WTC11 (cell line): ENCODE data around the gene MMP28. TPM values are rescaled to one million over a fixed set of nuclear protein-coding genes. Genes with fewer than 3 reads are reported as not detected.

ENCODE experiments used
- ATAC-seq: fragments of 200-7000 bp; cut with Tn5 transposase; 2 replicates; pipeline ENCODE4 v1.10.0; 2021; ENCODE audit warnings: mild to moderate bottlenecking, moderate library complexity
- CTCF ChIA-PET: fragments of 300-600 bp; sonication (Branson Sonifier 250); formaldehyde crosslinking; loops from one replicate; lab custom pipeline; 2021; ENCODE audit warnings: antibody characterized with exemption; lab: Charles Lee
- POLR2A ChIA-PET: fragments of 350-600 bp; sonication (Branson Sonifier 250); formaldehyde crosslinking; loops from one replicate; lab custom pipeline; 2021; ENCODE audit warnings: antibody characterized with exemption; lab: Charles Lee
- DNase-seq: peaks from one replicate; pipeline ENCODE4 v3.0.0; 2021; ENCODE audit warnings: low spot score
- H3K27ac Mint-ChIP-seq: 2 replicates; pipeline ENCODE4 v1.8.0; 2021; ENCODE audit warnings: mixed read lengths
- H3K27me3 Mint-ChIP-seq: 2 replicates; pipeline ENCODE4 v1.8.0; 2021; ENCODE audit warnings: low read depth, mild to moderate bottlenecking, moderate library complexity, mixed read lengths
- H3K36me3 Mint-ChIP-seq: 2 replicates; pipeline ENCODE4 v1.8.0; 2021; ENCODE audit warnings: mixed read lengths
- H3K4me1 Mint-ChIP-seq: 2 replicates; pipeline ENCODE4 v1.8.0; 2022; ENCODE audit warnings: mixed read lengths
- H3K4me3 Mint-ChIP-seq: 2 replicates; pipeline ENCODE4 v1.8.0; 2021; ENCODE audit warnings: mild to moderate bottlenecking, moderate library complexity, mixed read lengths
- H3K9me3 Mint-ChIP-seq: 2 replicates; pipeline ENCODE4 v1.8.0; 2021; ENCODE audit warnings: mixed read lengths
- CREM ChIP-seq: sonication (generic); formaldehyde crosslinking; IDR thresholded peaks from 2 replicates; pipeline ENCODE4 v1.8.1; 2022; ENCODE audit warnings: mild to moderate bottlenecking, missing genetic modification reagents, moderate library complexity
- ESRRA ChIP-seq: sonication (generic); formaldehyde crosslinking; IDR thresholded peaks from 2 replicates; pipeline ENCODE4 v1.8.1; 2022; ENCODE audit warnings: mild to moderate bottlenecking, missing genetic modification reagents, borderline replicate concordance
- GTF2I ChIP-seq: fragments of 250-450 bp; sonication (Bioruptor Pico); conservative IDR thresholded peaks from 2 replicates; pipeline ENCODE4 v1.4.0; 2021; ENCODE audit warnings: mild to moderate bottlenecking
- JUN ChIP-seq: sonication (generic); formaldehyde crosslinking; IDR thresholded peaks from 2 replicates; pipeline ENCODE4 v1.8.0; 2023; ENCODE audit warnings: mild to moderate bottlenecking, missing genetic modification reagents
- NR3C1 ChIP-seq: sonication (generic); formaldehyde crosslinking; conservative IDR thresholded peaks from 2 replicates; pipeline ENCODE4 v1.8.1; 2023; ENCODE audit warnings: low read depth, mild to moderate bottlenecking, missing genetic modification reagents
- OVOL2 ChIP-seq: fragments of 250-450 bp; sonication (Bioruptor Pico); IDR thresholded peaks from 2 replicates; pipeline ENCODE4 v1.9.0; 2021; ENCODE audit warnings: mild to moderate bottlenecking, borderline replicate concordance
- TCF7 ChIP-seq: sonication (generic); formaldehyde crosslinking; IDR thresholded peaks from 2 replicates; pipeline ENCODE4 v1.8.0; 2022; ENCODE audit warnings: mild to moderate bottlenecking, low read depth, missing genetic modification reagents, moderate library complexity
- TEAD4 ChIP-seq: sonication (generic); formaldehyde crosslinking; IDR thresholded peaks from 2 replicates; pipeline ENCODE4 v1.8.0; 2022; ENCODE audit warnings: mild to moderate bottlenecking, missing genetic modification reagents
- TP53 ChIP-seq: sonication (generic); formaldehyde crosslinking; IDR thresholded peaks from 2 replicates; pipeline ENCODE4 v1.8.1; 2023; ENCODE audit warnings: mild to moderate bottlenecking, missing genetic modification reagents
- USF1 ChIP-seq: sonication (generic); formaldehyde crosslinking; IDR thresholded peaks from 2 replicates; pipeline ENCODE4 v1.8.0; 2022; ENCODE audit warnings: mild to moderate bottlenecking, missing genetic modification reagents
- ZBTB43 ChIP-seq: sonication (generic); formaldehyde crosslinking; IDR thresholded peaks from 2 replicates; pipeline ENCODE4 v1.8.1; 2023; ENCODE audit warnings: mild to moderate bottlenecking, missing genetic modification reagents
- ZNF219 ChIP-seq: sonication (generic); formaldehyde crosslinking; IDR thresholded peaks from 2 replicates; pipeline ENCODE4 v1.8.0; 2023; ENCODE audit warnings: missing genetic modification reagents, mild to moderate bottlenecking, borderline replicate concordance
- ZNF281 ChIP-seq: sonication (generic); formaldehyde crosslinking; IDR thresholded peaks from 2 replicates; pipeline ENCODE4 v1.8.0; 2023; ENCODE audit warnings: mild to moderate bottlenecking, missing genetic modification reagents
- ZNF317 ChIP-seq: sonication (generic); formaldehyde crosslinking; IDR thresholded peaks from 2 replicates; pipeline ENCODE4 v1.8.1; 2023; ENCODE audit warnings: low read depth, mild to moderate bottlenecking, moderate library complexity, missing genetic modification reagents, borderline replicate concordance
- total RNA-seq: library from RNA; stranded (reverse); gene quantifications from 3 replicates; pipeline ENCODE4 v1.2.3, GENCODE V29; 2021
- TF ChIP-seq, protein P1 (sequence below): sonication (generic); formaldehyde crosslinking; IDR thresholded peaks from 2 replicates; pipeline ENCODE4 v1.8.1; 2022; ENCODE audit warnings: mild to moderate bottlenecking, moderate library complexity, missing genetic modification reagents
- TF ChIP-seq, protein P2 (sequence below): sonication (generic); formaldehyde crosslinking; IDR thresholded peaks from 2 replicates; pipeline ENCODE4 v1.8.1; 2022; ENCODE audit warnings: low read depth, missing genetic modification reagents, borderline replicate concordance

MMP28 gene
- total RNA-seq, 1 experiment from 2014 or later: 0.22 TPM

- POLR2A ChIA-PET: interaction anchor here (1.2 kb wide), 1 partner anchor 7 kb away, joined by 3 read pairs; the partner anchor contains the start of gene RASL10B
- H3K9me3 Mint-ChIP-seq: no peaks in the 10 kb centered on the region
- TF ChIP-seq OVOL2 (no peak), CREM (CRISPR knock-in tag) (no peak), TCF7 (no peak), USF1 (CRISPR knock-in tag) (no peak), JUN (CRISPR knock-in tag) (no peak), NR3C1 (CRISPR knock-in tag) (no peak), ZNF317 (CRISPR knock-in tag) (no peak), TEAD4 (CRISPR knock-in tag) (no peak), GTF2I (no peak), TP53 (CRISPR knock-in tag) (no peak)
- TF ChIP-seq, protein P1, sequence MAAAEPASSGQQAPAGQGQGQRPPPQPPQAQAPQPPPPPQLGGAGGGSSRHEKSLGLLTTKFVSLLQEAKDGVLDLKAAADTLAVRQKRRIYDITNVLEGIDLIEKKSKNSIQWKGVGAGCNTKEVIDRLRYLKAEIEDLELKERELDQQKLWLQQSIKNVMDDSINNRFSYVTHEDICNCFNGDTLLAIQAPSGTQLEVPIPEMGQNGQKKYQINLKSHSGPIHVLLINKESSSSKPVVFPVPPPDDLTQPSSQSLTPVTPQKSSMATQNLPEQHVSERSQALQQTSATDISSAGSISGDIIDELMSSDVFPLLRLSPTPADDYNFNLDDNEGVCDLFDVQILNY (CRISPR knock-in tag): no peak
- TF ChIP-seq, all 79 proteins: peak for 0
- Mint-ChIP-seq H3K27me3 (peaks cover 49% of the 10 kb centered on the region), H3K36me3 (peaks cover 8% of the 10 kb centered on the region; the same call in 1 of the 2 replicates), H3K4me3 (no peak overlapping the region), H3K4me1 (peaks cover 4% of the 10 kb centered on the region), H3K27ac (no peak overlapping the region)
- no peak for DNase-seq
- CTCF ChIA-PET: interaction anchor here (1.0 kb wide), 1 partner anchor 12 kb away, joined by 3 read pairs; no protein-coding TSS in a partner anchor
- ATAC-seq: no peak
Measured at GRCh38 chr17:35738519-35739133, 56.8 kb downstream of the MMP28 start.

GRCh38 chr17:35736236-35736635 lies 59.2 kb downstream of the MMP28 start:
- peaks cover 8% of the 10 kb centered on the region; the same call in 1 of the 2 replicates for H3K36me3 Mint-ChIP-seq
- H3K9me3 Mint-ChIP-seq: no peaks in the 10 kb centered on the region
- no peak overlapping the region for H3K27ac Mint-ChIP-seq
- ChIA-PET POLR2A (no interaction called here), CTCF (interaction anchor here (1.3 to 1.6 kb wide), 3 partner anchors 11 to 69 kb away, joined by 4 to 6 read pairs (median 5); no protein-coding TSS in a partner anchor)
- ATAC-seq (no peak), DNase-seq (no peak)
- H3K27me3 Mint-ChIP-seq: peaks cover 26% of the 10 kb centered on the region
- no peak overlapping the region for H3K4me3 Mint-ChIP-seq
- TF ChIP-seq ZNF219 (no peak), NR3C1 (CRISPR knock-in tag) (no peak), ESRRA (no peak), ZBTB43 (CRISPR knock-in tag) (no peak), ZNF281 (CRISPR knock-in tag) (no peak)
- TF ChIP-seq, protein P2, sequence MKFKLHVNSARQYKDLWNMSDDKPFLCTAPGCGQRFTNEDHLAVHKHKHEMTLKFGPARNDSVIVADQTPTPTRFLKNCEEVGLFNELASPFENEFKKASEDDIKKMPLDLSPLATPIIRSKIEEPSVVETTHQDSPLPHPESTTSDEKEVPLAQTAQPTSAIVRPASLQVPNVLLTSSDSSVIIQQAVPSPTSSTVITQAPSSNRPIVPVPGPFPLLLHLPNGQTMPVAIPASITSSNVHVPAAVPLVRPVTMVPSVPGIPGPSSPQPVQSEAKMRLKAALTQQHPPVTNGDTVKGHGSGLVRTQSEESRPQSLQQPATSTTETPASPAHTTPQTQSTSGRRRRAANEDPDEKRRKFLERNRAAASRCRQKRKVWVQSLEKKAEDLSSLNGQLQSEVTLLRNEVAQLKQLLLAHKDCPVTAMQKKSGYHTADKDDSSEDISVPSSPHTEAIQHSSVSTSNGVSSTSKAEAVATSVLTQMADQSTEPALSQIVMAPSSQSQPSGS (CRISPR knock-in tag): no peak
- peaks cover 5% of the 10 kb centered on the region for H3K4me1 Mint-ChIP-seq
